Measurements from ENCODE around the gene ZIK1.

ZIK1 gene

GRCh38 chr19:57583521-57584416, at the start of gene ZIK1:
ZIK1 (plus strand) TSS chr19:57584145; CDS start chr19:57584357, 212 bp downstream.
- H3K4me3 ChIP-seq (ENCODE audit: low read depth, low read length) = peak within 1 kb of the TSS; percentile 64
- TF ChIP-seq, protein P1, sequence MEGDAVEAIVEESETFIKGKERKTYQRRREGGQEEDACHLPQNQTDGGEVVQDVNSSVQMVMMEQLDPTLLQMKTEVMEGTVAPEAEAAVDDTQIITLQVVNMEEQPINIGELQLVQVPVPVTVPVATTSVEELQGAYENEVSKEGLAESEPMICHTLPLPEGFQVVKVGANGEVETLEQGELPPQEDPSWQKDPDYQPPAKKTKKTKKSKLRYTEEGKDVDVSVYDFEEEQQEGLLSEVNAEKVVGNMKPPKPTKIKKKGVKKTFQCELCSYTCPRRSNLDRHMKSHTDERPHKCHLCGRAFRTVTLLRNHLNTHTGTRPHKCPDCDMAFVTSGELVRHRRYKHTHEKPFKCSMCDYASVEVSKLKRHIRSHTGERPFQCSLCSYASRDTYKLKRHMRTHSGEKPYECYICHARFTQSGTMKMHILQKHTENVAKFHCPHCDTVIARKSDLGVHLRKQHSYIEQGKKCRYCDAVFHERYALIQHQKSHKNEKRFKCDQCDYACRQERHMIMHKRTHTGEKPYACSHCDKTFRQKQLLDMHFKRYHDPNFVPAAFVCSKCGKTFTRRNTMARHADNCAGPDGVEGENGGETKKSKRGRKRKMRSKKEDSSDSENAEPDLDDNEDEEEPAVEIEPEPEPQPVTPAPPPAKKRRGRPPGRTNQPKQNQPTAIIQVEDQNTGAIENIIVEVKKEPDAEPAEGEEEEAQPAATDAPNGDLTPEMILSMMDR (IDR thresholded peaks at IDR 0.05; ENCODE audit: low read depth, low read length, missing control alignments) = no peak
- peak; percentile 79 for DNase-seq (ENCODE audit: low read depth)
- in situ Hi-C loops (cut with HindIII; ENCODE audit: low sequenced_read_pairs) = no loop called here

DNA sequence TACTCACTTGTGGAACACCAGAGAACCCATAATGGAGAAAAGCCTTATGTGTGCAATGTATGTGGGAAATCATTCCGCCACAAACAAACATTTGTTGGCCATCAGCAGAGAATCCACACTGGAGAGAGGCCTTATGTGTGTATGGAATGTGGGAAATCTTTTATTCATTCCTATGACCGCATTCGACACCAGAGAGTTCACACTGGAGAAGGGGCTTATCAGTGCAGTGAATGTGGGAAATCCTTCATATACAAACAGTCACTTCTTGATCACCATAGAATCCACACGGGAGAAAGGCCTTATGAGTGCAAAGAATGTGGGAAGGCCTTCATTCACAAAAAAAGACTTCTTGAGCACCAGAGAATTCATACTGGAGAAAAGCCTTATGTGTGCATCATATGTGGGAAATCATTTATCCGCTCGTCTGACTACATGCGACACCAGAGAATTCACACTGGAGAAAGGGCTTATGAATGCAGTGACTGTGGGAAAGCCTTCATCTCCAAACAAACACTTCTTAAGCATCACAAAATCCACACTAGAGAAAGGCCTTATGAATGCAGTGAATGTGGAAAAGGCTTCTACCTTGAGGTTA, 45.9 kb upstream of the ZIK1 start:
- TF ChIP-seq, protein P1 (IDR thresholded peaks at IDR 0.05; ENCODE audit: low read depth, low read length, missing control alignments) = no peak
- H3K4me3 ChIP-seq (ENCODE audit: low read depth, low read length) = no peak overlapping the region
- DNase-seq (ENCODE audit: low read depth) = no peak
- in situ Hi-C loops (cut with HindIII; ENCODE audit: low sequenced_read_pairs) = no loop called here

DNA sequence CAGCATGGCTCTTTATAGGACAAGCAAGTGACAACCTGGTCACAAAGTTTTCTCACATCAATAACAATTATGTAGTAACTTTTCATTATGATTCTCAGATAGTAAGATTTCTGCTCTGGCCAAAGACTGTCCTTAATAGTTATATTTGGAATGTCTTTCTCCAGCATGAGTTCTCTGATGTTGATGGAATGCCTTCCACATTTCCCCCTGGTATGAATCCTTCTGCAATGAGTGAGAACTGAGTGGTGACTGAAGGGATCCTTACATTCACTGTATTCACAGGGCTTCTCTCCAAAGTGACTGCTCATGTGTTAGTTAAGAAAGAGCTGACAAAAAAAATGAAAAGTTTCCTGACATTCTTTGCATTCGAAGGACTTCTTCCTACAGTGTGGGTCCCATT, 37.4 kb upstream of the ZIK1 start:
- in situ Hi-C loops (cut with HindIII; ENCODE audit: low sequenced_read_pairs) = no loop called here
- no peak overlapping the region for H3K4me3 ChIP-seq (ENCODE audit: low read depth, low read length)
- DNase-seq (ENCODE audit: low read depth) = no peak
- TF ChIP-seq, protein P1 (IDR thresholded peaks at IDR 0.05; ENCODE audit: low read depth, low read length, missing control alignments) = no peak

DNA sequence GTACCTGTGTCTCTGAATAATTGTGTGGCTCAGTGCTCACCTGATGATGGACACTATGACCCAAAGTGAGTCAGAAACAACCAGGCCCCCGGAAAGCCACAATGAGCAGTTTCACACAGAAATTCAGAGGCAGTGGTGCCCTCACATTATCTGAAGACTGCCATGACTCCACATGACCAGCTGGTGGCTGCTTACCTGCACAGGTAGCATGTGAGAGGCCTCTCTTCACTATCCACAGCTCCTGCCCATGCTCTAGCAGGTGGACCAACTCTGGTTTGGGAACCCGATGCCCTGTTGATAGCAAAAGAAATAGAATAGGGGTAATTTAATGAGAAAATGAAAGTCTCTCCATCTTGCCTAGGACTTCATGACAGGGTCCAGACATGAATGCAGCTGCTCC, 31.5 kb upstream of the ZIK1 start:
- in situ Hi-C loops (cut with HindIII; ENCODE audit: low sequenced_read_pairs) = no loop called here
- TF ChIP-seq, protein P1 (IDR thresholded peaks at IDR 0.05; ENCODE audit: low read depth, low read length, missing control alignments) = no peak
- H3K4me3 ChIP-seq (ENCODE audit: low read depth, low read length) = no peak overlapping the region
- no peak for DNase-seq (ENCODE audit: low read depth)

GRCh38 chr19:57557659-57558058, 26.3 kb upstream of the ZIK1 start:
- in situ Hi-C loops (cut with HindIII; ENCODE audit: low sequenced_read_pairs) = no loop called here
- DNase-seq (ENCODE audit: low read depth) = no peak
- no peak overlapping the region for H3K4me3 ChIP-seq (ENCODE audit: low read depth, low read length)
- TF ChIP-seq, protein P1 (IDR thresholded peaks at IDR 0.05; ENCODE audit: low read depth, low read length, missing control alignments) = no peak

DNA sequence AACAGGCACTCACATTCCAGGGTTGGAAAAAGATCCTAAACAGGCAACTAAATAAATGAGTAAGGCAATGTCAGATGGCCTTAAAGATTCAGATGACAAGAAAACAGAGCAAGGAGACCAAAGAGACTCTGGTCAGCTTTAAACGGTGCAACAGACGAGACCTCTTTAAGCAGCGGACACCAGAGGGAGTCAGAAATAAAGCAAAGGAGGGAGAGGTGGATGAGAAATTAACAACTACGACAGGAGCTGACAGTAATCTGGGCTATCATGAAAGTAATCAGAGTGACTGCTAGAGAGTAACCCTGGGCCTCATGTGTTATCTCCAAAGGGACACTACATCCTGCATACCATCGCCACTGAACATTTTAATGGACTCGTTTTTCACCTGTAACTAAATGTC, 25.4 kb upstream of the ZIK1 start:
- TF ChIP-seq, protein P1 (IDR thresholded peaks at IDR 0.05; ENCODE audit: low read depth, low read length, missing control alignments) = peak; percentile 6
- peak overlapping the region; percentile 88 for H3K4me3 ChIP-seq (ENCODE audit: low read depth, low read length)
- in situ Hi-C loops (cut with HindIII; ENCODE audit: low sequenced_read_pairs) = no loop called here
- DNase-seq (ENCODE audit: low read depth) = no peak

Measured in astrocyte of the cerebellum (primary cell).